Endothelial cell of umbilical vein (primary cell): Measurements from ENCODE around the gene KDR. TPM values are rescaled to one million over a fixed set of nuclear protein-coding genes. Genes with fewer than 3 reads are reported as not detected.

Experiments used
- BruUV-seq: library from RNA; stranded (reverse); fragments of 400-500 nt; replicated peaks from 2 replicates; lab custom pipeline; 2021; lab: Mats Ljungman, UMichigan
- CTCF ChIA-PET: fragments of 300-600, 350-600 bp; sonication (Branson Sonifier 250); formaldehyde crosslinking; loops from one replicate; lab custom pipeline; 2021; ENCODE audit warnings: antibody characterized with exemption, inconsistent platforms; lab: Charles Lee
- POLR2A ChIA-PET: fragments of 300-600, 350-600 bp; sonication (Branson Sonifier 250); formaldehyde crosslinking; loops from one replicate; lab custom pipeline; 2021; ENCODE audit warnings: antibody characterized with exemption, inconsistent platforms; lab: Charles Lee
- DNase-seq: peaks from one replicate; pipeline ENCODE4 v3.0.0-alpha.2; 2011; ENCODE audit warnings: low read depth, low spot score
- FAIRE-seq: peaks from 2 replicates; lab custom pipeline; 2011; peaks lifted over from hg19 to GRCh38; lab: Jason Lieb, UNC
- H2AFZ ChIP-seq: 2 replicates; pipeline ENCODE4 v1.6.0; 2012; ENCODE audit warnings: low read depth, low read length, control low read depth, inconsistent platforms
- H3K27ac ChIP-seq: 2 replicates; pipeline ENCODE4 v1.5.1; 2011; ENCODE audit warnings: low read depth, mild to moderate bottlenecking, control low read depth, low read length, moderate library complexity; ENCODE audit not compliant: insufficient read depth
- H3K27me3 ChIP-seq, 2 experiments: 2 replicates each; pipeline versions ENCODE4 v1.6.0 to v1.6.1; 2011; ENCODE audit warnings: low read length in 2 of 2, mixed read lengths in 1 of 2; ENCODE audit not compliant: control insufficient read depth in 2 of 2, insufficient read depth in 2 of 2
- H3K36me3 ChIP-seq, 2 experiments: 2 replicates in 1 of 2; 3 replicates in 1 of 2; pipeline ENCODE4 v1.5.1; 2011; ENCODE audit warnings: low read length in 2 of 2, mild to moderate bottlenecking in 1 of 2, moderate library complexity in 1 of 2; ENCODE audit not compliant: control insufficient read depth in 2 of 2, insufficient read depth in 2 of 2; ENCODE audit errors: extremely low read depth in 1 of 2
- H3K4me1 ChIP-seq: 3 replicates; pipeline ENCODE4 v1.5.1; 2011; ENCODE audit warnings: mild to moderate bottlenecking, low read length; ENCODE audit not compliant: control insufficient read depth, insufficient read depth; ENCODE audit errors: extremely low read depth
- H3K4me2 ChIP-seq: 2 replicates; pipeline ENCODE4 v1.6.1; 2011; ENCODE audit warnings: low read length, control low read depth, mixed read lengths; ENCODE audit not compliant: insufficient read depth
- H3K4me3 ChIP-seq, 3 experiments: fragments of 200-600 bp in 1 of 3; sonication (generic), shearing (Covaris generic) in 1 of 3; replicated peaks in 1 of 3; 2 replicates each; pipeline ENCODE4 v1.5.1; 2011 to 2016; ENCODE audit warnings: control low read depth in 3 of 3, low read length in 3 of 3, mild to moderate bottlenecking in 2 of 3, inconsistent platforms in 1 of 3, low read depth in 1 of 3, moderate library complexity in 1 of 3; ENCODE audit not compliant: insufficient read depth in 1 of 3
- H3K79me2 ChIP-seq: 2 replicates; pipeline ENCODE4 v1.6.0; 2012; ENCODE audit warnings: low read length, inconsistent platforms; ENCODE audit not compliant: control insufficient read depth, insufficient read depth
- H3K9ac ChIP-seq: replicated peaks from 2 replicates; pipeline ENCODE3; 2011; ENCODE audit warnings: low read length, control low read depth; ENCODE audit not compliant: insufficient read depth; ENCODE audit errors: extremely low read depth
- H3K9me1 ChIP-seq: replicated peaks from 3 replicates; pipeline ENCODE4 v1.6.0; 2011; ENCODE audit warnings: mild to moderate bottlenecking, low read length; ENCODE audit not compliant: control insufficient read depth, insufficient read depth; ENCODE audit errors: extremely low read depth
- H3K9me3 ChIP-seq: replicated peaks from 2 replicates; pipeline ENCODE4 v1.5.1; 2012; ENCODE audit warnings: low read length, inconsistent platforms; ENCODE audit not compliant: control insufficient read depth, insufficient read depth
- H4K20me1 ChIP-seq: replicated peaks from 2 replicates; pipeline ENCODE3; 2011; ENCODE audit warnings: mild to moderate bottlenecking, low read length; ENCODE audit not compliant: control insufficient read depth, insufficient read depth; ENCODE audit errors: extremely low read depth
- CTCF ChIP-seq, 2 donors: IDR thresholded peaks; 1 replicate in 1 of 2; 2 replicates in 1 of 2; pipeline ENCODE4 v1.5.1; 2011; ENCODE audit warnings: low read length in 2 of 2, mild to moderate bottlenecking in 2 of 2, moderate library complexity in 2 of 2, control low read depth in 1 of 2, inconsistent platforms in 1 of 2, low read depth in 1 of 2; ENCODE audit not compliant: insufficient read depth in 1 of 2; ENCODE audit errors: extremely low read depth in 1 of 2
- EZH2 ChIP-seq: IDR thresholded peaks from 2 replicates; pipeline ENCODE4 v1.6.1; 2012; ENCODE audit warnings: borderline replicate concordance, low read depth, mild to moderate bottlenecking, moderate library complexity, low read length, inconsistent platforms; ENCODE audit not compliant: severe bottlenecking
- FOS ChIP-seq: IDR thresholded peaks from 2 replicates; pipeline ENCODE4 v1.6.1; 2011; ENCODE audit warnings: mild to moderate bottlenecking, low read length, moderate library complexity, borderline replicate concordance; ENCODE audit not compliant: insufficient read depth
- GATA2 ChIP-seq: IDR thresholded peaks from 2 replicates; pipeline ENCODE4 v1.7.0; 2011; ENCODE audit warnings: low read depth, mild to moderate bottlenecking, moderate library complexity, mixed read lengths, low read length; ENCODE audit not compliant: insufficient read length, insufficient read depth
- JUN ChIP-seq: IDR thresholded peaks from 2 replicates; pipeline ENCODE4 v1.6.1; 2011; ENCODE audit warnings: borderline replicate concordance, low read depth; ENCODE audit not compliant: insufficient read length, insufficient read depth
- MYC ChIP-seq: IDR thresholded peaks from one replicate; pipeline ENCODE4 v1.6.1; 2011; ENCODE audit warnings: mild to moderate bottlenecking, low read depth, low read length
- POLR2A ChIP-seq: IDR thresholded peaks from 2 replicates; pipeline ENCODE4 v1.6.1; 2012; ENCODE audit warnings: low read depth, mild to moderate bottlenecking, control low read depth, low read length
- POLR2AphosphoS5 ChIP-seq: IDR thresholded peaks from 2 replicates; pipeline ENCODE4 v1.6.1; 2012; ENCODE audit warnings: low read depth, mild to moderate bottlenecking, control low read depth, low read length, moderate library complexity; ENCODE audit not compliant: insufficient read depth
- dilution Hi-C: fragments of 300-500 bp; cut with MboI; formaldehyde crosslinking; loops from one replicate; pipeline ENCODE4 v1.15.0; 2019; ENCODE audit warnings: low sequenced_read_pairs; ENCODE audit not compliant: extremely low pct_ligation_motif_present
- intact Hi-C: fragments of 100-400 bp; cut with micrococcal nuclease; formaldehyde crosslinking; loops from one replicate; pipeline ENCODE4 v1.10.0; 2022
- polyA plus RNA-seq, 4 experiments: library from polyadenylated mRNA; depleted of rRNA in 3 of 4; stranded (reverse) in 3 of 4; unstranded in 1 of 4; fragments of >200 nt; gene quantifications; 2 replicates each; pipeline versions ENCODE4 v1.2.1 to v1.2.3, GENCODE V29; 2011 to 2012; ENCODE audit warnings: missing spikeins in 1 of 4
- total RNA-seq: library from RNA; stranded (reverse); gene quantifications from 2 replicates; pipeline ENCODE4 v1.2.3, GENCODE V29; 2021
- TF ChIP-seq, protein P1 (sequence below): IDR thresholded peaks from 2 replicates; pipeline ENCODE4 v1.6.1; 2011; ENCODE audit not compliant: insufficient read depth, insufficient read length

The KDR gene
- total and polyA plus RNA-seq, 2 donors (not counting 3 experiments of a cell fraction or from before 2014, with no cell fraction given): 80.5 to 145 TPM

DNA sequence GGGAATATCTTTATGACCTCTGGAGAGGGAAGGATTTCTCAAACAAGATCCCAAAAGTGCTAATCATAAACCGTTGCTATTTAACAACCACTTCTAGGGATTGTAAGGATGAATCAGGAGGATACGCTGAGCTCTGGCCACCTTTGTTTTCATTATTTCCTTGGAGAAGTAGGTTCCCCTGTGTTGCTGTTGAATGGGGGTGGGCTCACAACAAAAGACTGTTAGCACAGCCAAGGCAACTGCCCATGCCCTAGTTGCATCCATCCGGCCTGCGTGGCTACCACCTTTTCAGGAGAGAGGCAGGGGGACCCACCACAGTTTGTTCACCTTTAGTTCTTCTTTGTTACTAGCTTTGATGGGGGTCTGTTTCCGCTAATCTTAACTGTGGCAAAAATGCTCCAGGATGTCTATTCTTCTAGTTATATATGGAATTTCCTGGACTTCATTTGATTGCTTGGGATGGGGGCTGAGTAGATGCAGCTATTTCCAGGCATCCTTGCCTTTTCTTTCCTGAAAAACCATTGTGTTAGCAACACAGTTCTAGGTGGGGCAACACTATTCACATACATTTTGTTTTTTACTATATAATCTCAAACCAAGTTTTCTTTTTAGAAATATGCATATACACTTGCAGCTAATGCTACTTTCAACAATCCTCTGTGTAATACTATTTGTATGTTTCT, 95.4 kb downstream of the KDR start:
- DNase-seq (no peak), FAIRE-seq (no peak)
- intact Hi-C loops: no loop called here
- H3K79me2 ChIP-seq: no peaks in the 10 kb centered on the region
- H3K27ac ChIP-seq: no peak overlapping the region
- H3K4me3 ChIP-seq: no peak overlapping the region
- CTCF ChIA-PET: interaction anchor here (1.0 to 1.6 kb wide), 2 partner anchors 8 to 32 kb away, joined by 3 to 6 read pairs; no protein-coding TSS in a partner anchor
- no peaks in the 10 kb centered on the region for H3K9me3 ChIP-seq
- no peaks in the 10 kb centered on the region for H3K9me1 ChIP-seq
- POLR2A ChIA-PET: no interaction called here
- TF ChIP-seq CTCF (IDR thresholded peaks at IDR 0.05; ENCODE audit: extremely low read depth in 1 of 2, insufficient read depth in 1 of 2, low read depth in 1 of 2, low read length in 2 of 2): no peak
- no peak for TF ChIP-seq GATA2
- peaks cover 0 to 2% of the 10 kb centered on the region in 2 experiments for H3K27me3 ChIP-seq
- H3K4me1 ChIP-seq: no peaks in the 10 kb centered on the region
- H4K20me1 ChIP-seq: no peaks in the 10 kb centered on the region
- no peak overlapping the region for H2AFZ ChIP-seq
- H3K4me2 ChIP-seq: no peak overlapping the region
- BruUV-seq: no TSS peak
- H3K36me3 ChIP-seq: no peaks in the 10 kb centered on the region
- dilution Hi-C loops: no loop called here
- H3K9ac ChIP-seq: no peak overlapping the region

GRCh38 chr4:55029321-55029720, 96.1 kb downstream of the KDR start:
- DNase-seq (no peak), FAIRE-seq (no peak)
- H3K36me3 ChIP-seq: no peaks in the 10 kb centered on the region
- BruUV-seq: no TSS peak
- dilution Hi-C loops: no loop called here
- H4K20me1 ChIP-seq: no peaks in the 10 kb centered on the region
- no peaks in the 10 kb centered on the region for H3K4me1 ChIP-seq
- ChIA-PET CTCF (interaction anchor here (1.6 kb wide), 1 partner anchor 9 kb away, joined by 6 read pairs; no protein-coding TSS in a partner anchor), POLR2A (no interaction called here)
- H3K79me2 ChIP-seq: no peaks in the 10 kb centered on the region
- no peak for TF ChIP-seq JUN
- no peak for TF ChIP-seq FOS
- no peak for TF ChIP-seq MYC
- TF ChIP-seq EZH2: no peak
- TF ChIP-seq GATA2: no peak
- TF ChIP-seq, protein P1, sequence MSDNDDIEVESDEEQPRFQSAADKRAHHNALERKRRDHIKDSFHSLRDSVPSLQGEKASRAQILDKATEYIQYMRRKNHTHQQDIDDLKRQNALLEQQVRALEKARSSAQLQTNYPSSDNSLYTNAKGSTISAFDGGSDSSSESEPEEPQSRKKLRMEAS: no peak
- TF ChIP-seq CTCF (IDR thresholded peaks at IDR 0.05; ENCODE audit: extremely low read depth in 1 of 2, insufficient read depth in 1 of 2, low read depth in 1 of 2, low read length in 2 of 2): no peak
- no peak for TF ChIP-seq POLR2A
- TF ChIP-seq POLR2AphosphoS5: no peak
- intact Hi-C loops: no loop called here
- H3K4me3 ChIP-seq: no peak overlapping the region
- no peak overlapping the region for H3K9ac ChIP-seq
- H3K4me2 ChIP-seq: no peak overlapping the region
- no peak overlapping the region for H3K27ac ChIP-seq
- H3K9me1 ChIP-seq: no peaks in the 10 kb centered on the region
- H3K27me3 ChIP-seq: peaks cover 0 to 2% of the 10 kb centered on the region in 2 experiments
- no peaks in the 10 kb centered on the region for H3K9me3 ChIP-seq
- H2AFZ ChIP-seq: no peak overlapping the region
